H1 (cell line): ENCODE measurements around the gene TXNDC2. TPM values are rescaled to one million over a fixed set of nuclear protein-coding genes. Genes with fewer than 3 reads are reported as not detected.

Experiments used
- CTCF ChIA-PET: fragments of 300-600 bp; sonication (Branson Sonifier 250); formaldehyde crosslinking; loops from one replicate; lab custom pipeline; 2021; ENCODE audit not compliant: partially characterized antibody; lab: Charles Lee
- POLR2A ChIA-PET: fragments of 300-600 bp; sonication (Branson Sonifier 250); formaldehyde crosslinking; loops from one replicate; lab custom pipeline; 2021; ENCODE audit warnings: inconsistent platforms; ENCODE audit not compliant: partially characterized antibody; lab: Charles Lee
- DNase-seq, 2 experiments: peaks; one replicate each; pipeline versions ENCODE4 v3.0.0 to v3.0.0-alpha.2; 2010 to 2022; ENCODE audit warnings: low spot score in 2 of 2, low read depth in 1 of 2, mixed read lengths in 1 of 2
- FAIRE-seq: peaks from 2 replicates; lab custom pipeline; 2011; peaks lifted over from hg19 to GRCh38; lab: Jason Lieb, UNC
- H2AFZ ChIP-seq: 2 replicates; pipeline ENCODE4 v1.8.1; 2012; ENCODE audit warnings: low read length, inconsistent platforms
- H2AK5ac ChIP-seq: 2 replicates; pipeline ENCODE4 v1.6.1; 2013; ENCODE audit warnings: low read depth, low read length
- H2BK120ac ChIP-seq: replicated peaks from 2 replicates; pipeline ENCODE3; 2013; ENCODE audit warnings: low read depth, low read length, inconsistent platforms
- H2BK12ac ChIP-seq: 2 replicates; pipeline ENCODE4 v1.6.1; 2013; ENCODE audit warnings: low read depth, low read length
- H2BK15ac ChIP-seq: 2 replicates; pipeline ENCODE4 v1.6.1; 2013; ENCODE audit warnings: low read length
- H2BK20ac ChIP-seq: 2 replicates; pipeline ENCODE4 v1.6.1; 2013; ENCODE audit warnings: low read length
- H2BK5ac ChIP-seq: 2 replicates; pipeline ENCODE4 v1.6.1; 2013; ENCODE audit warnings: low read depth, low read length
- H3K14ac ChIP-seq: 2 replicates; pipeline ENCODE4 v1.6.1; 2013; ENCODE audit warnings: inconsistent platforms; ENCODE audit not compliant: insufficient read length
- H3K18ac ChIP-seq: 2 replicates; pipeline ENCODE4 v1.6.1; 2013; ENCODE audit warnings: low read length; ENCODE audit errors: extremely low read depth
- H3K23ac ChIP-seq: 2 replicates; pipeline ENCODE4 v1.6.1; 2013; ENCODE audit warnings: inconsistent platforms; ENCODE audit not compliant: insufficient read length
- H3K23me2 ChIP-seq: 2 replicates; pipeline ENCODE4 v1.6.1; 2013; ENCODE audit warnings: low read depth, low read length
- H3K27ac ChIP-seq: 2 replicates; pipeline ENCODE4 v1.6.1; 2011; ENCODE audit warnings: low read depth, low read length, inconsistent platforms
- H3K27me3 ChIP-seq, 4 experiments: replicated peaks in 1 of 4; 1 replicate in 1 of 4; 2 replicates in 3 of 4; pipeline versions ENCODE4 v1.6.1 to v1.8.1; 2011 to 2013; ENCODE audit warnings: low read length in 3 of 4, mild to moderate bottlenecking in 3 of 4, inconsistent platforms in 2 of 4, mixed read lengths in 2 of 4, moderate library complexity in 1 of 4; ENCODE audit not compliant: control insufficient read depth in 3 of 4, insufficient read depth in 3 of 4; ENCODE audit errors: extremely low read depth in 1 of 4
- H3K36me3 ChIP-seq, 4 experiments: 2 replicates each; pipeline versions ENCODE4 v1.6.1 to v1.8.1; 2011 to 2013; ENCODE audit warnings: mild to moderate bottlenecking in 4 of 4, low read length in 3 of 4, moderate library complexity in 2 of 4, control low read depth in 1 of 4, inconsistent platforms in 1 of 4; ENCODE audit not compliant: insufficient read depth in 4 of 4, control insufficient read depth in 2 of 4
- H3K4ac ChIP-seq: replicated peaks from 2 replicates; pipeline ENCODE3; 2013; ENCODE audit warnings: low read length, low read depth, mixed read lengths, inconsistent platforms; ENCODE audit not compliant: insufficient read length
- H3K4me1 ChIP-seq, 4 experiments: replicated peaks in 1 of 4; 1 replicate in 1 of 4; 2 replicates in 3 of 4; pipeline versions ENCODE4 v1.6.1 to v1.8.1; 2011 to 2013; ENCODE audit warnings: low read length in 3 of 4, inconsistent platforms in 2 of 4, mixed read lengths in 1 of 4; ENCODE audit not compliant: insufficient read depth in 4 of 4, control insufficient read depth in 3 of 4
- H3K4me2 ChIP-seq, 2 experiments: 2 replicates each; pipeline versions ENCODE4 v1.6.1 to v1.8.1; 2011 to 2013; ENCODE audit warnings: low read depth in 2 of 2, low read length in 2 of 2, control low read depth in 1 of 2, inconsistent platforms in 1 of 2, mild to moderate bottlenecking in 1 of 2; ENCODE audit not compliant: insufficient read depth in 1 of 2
- H3K4me3 ChIP-seq, 4 experiments: fragments of 200-600, 300-600 bp in 1 of 4; sonication (generic), shearing (Covaris generic), sonication (Bioruptor Twin) in 1 of 4; 2 replicates each; pipeline versions ENCODE4 v1.5.1 to v1.8.1; 2011 to 2016; ENCODE audit warnings: low read length in 4 of 4, low read depth in 3 of 4, control low read depth in 2 of 4, inconsistent platforms in 2 of 4, mild to moderate bottlenecking in 2 of 4, mixed read lengths in 1 of 4, moderate library complexity in 1 of 4; ENCODE audit not compliant: insufficient read depth in 2 of 4; ENCODE audit errors: extremely low read depth in 1 of 4
- H3K56ac ChIP-seq: replicated peaks from 2 replicates; pipeline ENCODE3; 2013; ENCODE audit warnings: low read depth, mild to moderate bottlenecking, mixed read lengths, low read length, inconsistent platforms; ENCODE audit not compliant: insufficient read length
- H3K79me1 ChIP-seq: 2 replicates; pipeline ENCODE4 v1.6.1; 2013; ENCODE audit warnings: low read depth, low read length, control low read depth
- H3K79me2 ChIP-seq, 2 experiments: 2 replicates each; pipeline versions ENCODE4 v1.6.1 to v1.8.1; 2012 to 2013; ENCODE audit warnings: low read length in 2 of 2, mild to moderate bottlenecking in 2 of 2, inconsistent platforms in 1 of 2; ENCODE audit not compliant: insufficient read depth in 2 of 2, control insufficient read depth in 1 of 2
- H3K9ac ChIP-seq, 4 experiments: replicated peaks in 1 of 4; 1 replicate in 1 of 4; 2 replicates in 3 of 4; pipeline versions ENCODE4 v1.6.1 to v1.8.1; 2011 to 2013; ENCODE audit warnings: low read depth in 3 of 4, low read length in 3 of 4, control low read depth in 2 of 4, mild to moderate bottlenecking in 2 of 4, moderate library complexity in 2 of 4, inconsistent platforms in 1 of 4; ENCODE audit errors: extremely low read depth in 1 of 4
- H3K9me3 ChIP-seq, 2 experiments: 2 replicates each; pipeline versions ENCODE4 v1.6.1 to v1.8.1; 2012 to 2013; ENCODE audit warnings: mild to moderate bottlenecking in 2 of 2, moderate library complexity in 2 of 2, control low read depth in 1 of 2, inconsistent platforms in 1 of 2, low read depth in 1 of 2, low read length in 1 of 2, mixed read lengths in 1 of 2; ENCODE audit not compliant: insufficient read depth in 2 of 2
- H4K20me1 ChIP-seq, 2 experiments: replicated peaks in 1 of 2; 2 replicates each; pipeline versions ENCODE3 to v1.8.1; 2011 to 2013; ENCODE audit warnings: inconsistent platforms in 2 of 2, low read length in 2 of 2, mild to moderate bottlenecking in 1 of 2; ENCODE audit not compliant: insufficient read depth in 2 of 2, control insufficient read depth in 1 of 2
- H4K5ac ChIP-seq: 2 replicates; pipeline ENCODE4 v1.6.1; 2013; ENCODE audit warnings: low read length, low read depth, mixed read lengths, inconsistent platforms; ENCODE audit not compliant: insufficient read length
- H4K8ac ChIP-seq: 2 replicates; pipeline ENCODE4 v1.8.0; 2013; ENCODE audit warnings: mild to moderate bottlenecking, moderate library complexity, low read length, inconsistent platforms; ENCODE audit not compliant: insufficient read depth; ENCODE audit errors: extremely low read depth
- H4K91ac ChIP-seq: replicated peaks from 2 replicates; pipeline ENCODE3; 2013; ENCODE audit warnings: low read length, mixed read lengths, inconsistent platforms; ENCODE audit not compliant: insufficient read length
- ASH2L ChIP-seq: fragments of 200-600, 300-600 bp; sonication (generic); IDR thresholded peaks from one replicate; pipeline ENCODE4 v1.7.1; 2017; ENCODE audit warnings: low read length
- BCL11A ChIP-seq, 2 experiments: IDR thresholded peaks; one replicate each; pipeline ENCODE4 v1.6.1; 2011; ENCODE audit warnings: low read depth in 2 of 2, low read length in 2 of 2, mild to moderate bottlenecking in 2 of 2
- EP300 ChIP-seq, 2 experiments: IDR thresholded peaks; 1 replicate in 1 of 2; 2 replicates in 1 of 2; pipeline ENCODE4 v1.6.1; 2011 to 2012; ENCODE audit warnings: low read depth in 2 of 2, low read length in 2 of 2, mild to moderate bottlenecking in 2 of 2, borderline replicate concordance in 1 of 2, inconsistent platforms in 1 of 2, moderate library complexity in 1 of 2
- GABPA ChIP-seq: IDR thresholded peaks from 2 replicates; pipeline ENCODE4 v1.6.1; 2011; ENCODE audit warnings: mild to moderate bottlenecking, low read length, moderate library complexity, borderline replicate concordance; ENCODE audit not compliant: insufficient read depth
- JUND ChIP-seq: IDR thresholded peaks from 2 replicates; pipeline ENCODE4 v1.6.1; 2011; ENCODE audit warnings: mild to moderate bottlenecking, improper control_type of control experiment, low read length
- KDM1A ChIP-seq: fragments of 200-600, 300-600 bp; sonication (generic); IDR thresholded peaks from 2 replicates; pipeline ENCODE4 v1.7.1; 2016; ENCODE audit warnings: mild to moderate bottlenecking, low read length, borderline replicate concordance
- SAP30 ChIP-seq: fragments of 300-600 bp; sonication (generic); IDR thresholded peaks from 2 replicates; pipeline ENCODE4 v1.7.1; 2012; ENCODE audit warnings: low read length, moderate library complexity, mild to moderate bottlenecking, inconsistent platforms; ENCODE audit not compliant: insufficient read depth, insufficient replicate concordance
- SP1 ChIP-seq: IDR thresholded peaks from 2 replicates; pipeline ENCODE4 v1.6.1; 2011; ENCODE audit warnings: low read depth, low read length
- TAF1 ChIP-seq: IDR thresholded peaks from 2 replicates; pipeline ENCODE4 v1.6.1; 2011; ENCODE audit warnings: mild to moderate bottlenecking, low read depth, low read length
- TCF12 ChIP-seq: IDR thresholded peaks from 2 replicates; pipeline ENCODE4 v1.6.1; 2011; ENCODE audit warnings: low read depth, mild to moderate bottlenecking, low read length
- TEAD4 ChIP-seq: IDR thresholded peaks from 2 replicates; pipeline ENCODE4 v1.6.1; 2012; ENCODE audit warnings: low read depth, low read length, inconsistent platforms, mixed read lengths
- YY1 ChIP-seq: IDR thresholded peaks from 2 replicates; pipeline ENCODE4 v1.6.1; 2011; ENCODE audit warnings: low read depth, mild to moderate bottlenecking, low read length
- WGBS, 2 experiments: shearing (Covaris generic) in 1 of 2; methylation state at CpG; one replicate each; pipeline versions ENCODE4 v1.1.6 to v1.1.7; 2013 to 2015; ENCODE audit warnings: low lambda C conversion rate in 2 of 2, mixed read lengths in 2 of 2, inconsistent platforms in 1 of 2, low coverage in 1 of 2, missing lambda C conversion rate in 1 of 2; ENCODE audit not compliant: insufficient replicate concordance in 2 of 2, insufficient coverage in 1 of 2, insufficient read length in 1 of 2; ENCODE audit errors: extremely low coverage in 1 of 2, missing lambda C conversion rate in 1 of 2; 5-methylcytosine and 5-hydroxymethylcytosine counted together
- polyA plus RNA-seq, 7 experiments: library from polyadenylated mRNA; depleted of rRNA in 3 of 7; stranded (reverse) in 5 of 7; unstranded in 2 of 7; fragments of >200 nt in 5 of 7; fragments of 200-250 nt in 2 of 7; gene quantifications; 1 replicate in 5 of 7; 2 replicates in 1 of 7; 4 replicates in 1 of 7; pipeline versions ENCODE4 v1.2.1 to v1.2.3, GENCODE V29; 2011 to 2013; ENCODE audit warnings: missing spikeins in 2 of 7, mixed read lengths in 2 of 7
- total RNA-seq: library from RNA; stranded (reverse); fragmentation: NEBNext Ultra II Directional; extraction: Animal tissue kit (Norgen Biotek cat#: 25700); gene quantifications from 2 replicates; pipeline ENCODE4 v1.2.1, GENCODE V29; 2021

Gene TXNDC2
- total and polyA plus RNA-seq, 2 of the 8 experiments (the other 6 are each of a cell fraction or from before 2014, with no cell fraction given), result 0.09 TPM; not detected in 1

GRCh38 chr18:9838144-9838877, 47.5 kb upstream of the TXNDC2 start:
- peak overlapping the region; percentile 76 for H3K27ac ChIP-seq
- peak overlapping the region; percentile 78; the same call in 1 of the 2 replicates for H2AK5ac ChIP-seq
- H3K18ac ChIP-seq, result 0 out of 2 replicates have a peak overlapping the region, but pooled peaks have one; percentile 36
- peaks cover 3% of the 10 kb centered on the region for H3K79me1 ChIP-seq
- POLR2A ChIA-PET, result no interaction called here
- no peak overlapping the region; a peak in 1 of 8 replicates for H3K4me3 ChIP-seq
- no peak overlapping the region for H4K5ac ChIP-seq
- H3K4ac ChIP-seq, result no peak overlapping the region
- H2BK20ac ChIP-seq, result no peak overlapping the region
- H2BK120ac ChIP-seq, result no peak overlapping the region
- no peaks in the 10 kb centered on the region for H4K20me1 ChIP-seq
- H3K36me3 ChIP-seq, result no peaks in the 10 kb centered on the region
- H4K91ac ChIP-seq, result no peak overlapping the region
- peak overlapping the region in 3 of 4 experiments; percentile 13 to 48 (median 39); a peak in 4 of 7 replicates for H3K9ac ChIP-seq
- no peak overlapping the region for H2BK5ac ChIP-seq
- H3K9me3 ChIP-seq, result no peaks in the 10 kb centered on the region
- H3K23me2 ChIP-seq, result no peaks in the 10 kb centered on the region
- FAIRE-seq (peak; percentile 91), DNase-seq (peak; percentile 33 to 58)
- CTCF ChIA-PET, result interaction anchor here (1.0 to 1.3 kb wide), 2 partner anchors 9 to 16 kb away, joined by 3 read pairs; no protein-coding TSS in a partner anchor
- H3K14ac ChIP-seq, result no peak overlapping the region
- no peak overlapping the region for H3K23ac ChIP-seq
- peak overlapping the region in 1 of 2 experiments; percentile 15; a peak in 1 of 4 replicates for H3K4me2 ChIP-seq
- WGBS, 2 experiments, result 57% methylated on average over 10 of the region's 10 CpGs; no CpG with 5 or more reads in 1 of the 2 experiments
- peak overlapping the region; percentile 86 for H4K8ac ChIP-seq
- H2BK15ac ChIP-seq, result peak overlapping the region; percentile 24; the same call in 1 of the 2 replicates
- H3K4me1 ChIP-seq, result peaks cover 13 to 37% (median 15%) of the 10 kb centered on the region in 4 experiments
- peak overlapping the region; percentile 75; the same call in 1 of the 2 replicates for H2BK12ac ChIP-seq
- H3K27me3 ChIP-seq, result no peaks in the 10 kb centered on the region
- H3K56ac ChIP-seq, result no peak overlapping the region
- no peak overlapping the region for H2AFZ ChIP-seq
- H3K79me2 ChIP-seq, result no peaks in the 10 kb centered on the region
- TF ChIP-seq TAF1 (peak; percentile 46; the same call in 1 of the 2 replicates), KDM1A (no peak), BCL11A (IDR thresholded peaks at IDR 0.05; ENCODE audit: low read depth in 2 of 2, low read length in 2 of 2) (peak in 1 of 2 experiments; percentile 65), JUND (no peak), YY1 (peak; percentile 52; the same call in 1 of the 2 replicates), TEAD4 (peak; percentile 85; the same call in 1 of the 2 replicates), TCF12 (0 out of 2 replicates have a peak, but pooled peaks have one; percentile 25), SP1 (peak; percentile 85), GABPA (no peak), ASH2L (peak; percentile 78), SAP30 (no peak), EP300 (IDR thresholded peaks at IDR 0.05; ENCODE audit: borderline replicate concordance in 1 of 2, low read depth in 2 of 2, low read length in 2 of 2) (peak in 1 of 2 experiments; percentile 95; a peak in 2 of 3 replicates)
